CD4-positive, CD25-positive, alpha-beta regulatory T cell (primary cell): ENCODE measurements around the gene ARPC5. TPM values are rescaled to one million over a fixed set of nuclear protein-coding genes. Genes with fewer than 3 reads are reported as not detected.

ENCODE experiments used
- ATAC-seq, 2 donors: fragments of 150-1000 bp; cut with Tn5 transposase; one replicate each; pipeline ENCODE4 v1.10.0; 2021; ENCODE audit warnings: low read depth in 2 of 2, moderate number of reproducible peaks in 2 of 2, moderate library complexity in 1 of 2
- DNase-seq, 3 donors: peaks; one replicate each; pipeline versions ENCODE4 v3.0.0 to v3.0.0-alpha.2; 2012 to 2022; ENCODE audit warnings: mixed read lengths in 1 of 3
- H3K27ac ChIP-seq: one replicate; pipeline ENCODE4 v1.7.0; 2013; ENCODE audit warnings: mild to moderate bottlenecking, low read length; ENCODE audit not compliant: insufficient read depth, poor library complexity, severe bottlenecking
- H3K27me3 ChIP-seq: one replicate; pipeline ENCODE4 v1.7.0; 2013; ENCODE audit warnings: low read length; ENCODE audit not compliant: control insufficient read depth, insufficient read depth
- H3K36me3 ChIP-seq: one replicate; pipeline ENCODE4 v1.7.0; 2013; ENCODE audit warnings: mild to moderate bottlenecking, low read length, moderate library complexity; ENCODE audit not compliant: control insufficient read depth, insufficient read depth
- H3K4me1 ChIP-seq: 2 replicates; pipeline ENCODE4 v1.7.0; 2013; ENCODE audit warnings: mild to moderate bottlenecking, low read length; ENCODE audit not compliant: insufficient read depth, control insufficient read depth, poor library complexity, severe bottlenecking
- H3K4me3 ChIP-seq: one replicate; pipeline ENCODE4 v1.7.0; 2013; ENCODE audit warnings: low read depth, mild to moderate bottlenecking, low read length, moderate library complexity
- H3K9me3 ChIP-seq, 2 experiments: 1 replicate in 1 of 2; 2 replicates in 1 of 2; pipeline ENCODE4 v1.7.0; 2013; ENCODE audit warnings: low read length in 2 of 2, mild to moderate bottlenecking in 1 of 2, moderate library complexity in 1 of 2; ENCODE audit not compliant: control insufficient read depth in 2 of 2
- H3K27ac Mint-ChIP-seq, 3 donors: one replicate each; pipeline ENCODE4 v1.8.0; 2020 to 2022; ENCODE audit warnings: mild to moderate bottlenecking in 3 of 3, mixed read lengths in 3 of 3, moderate library complexity in 2 of 3
- H3K27me3 Mint-ChIP-seq: one replicate; pipeline ENCODE4 v1.8.0; 2022; ENCODE audit warnings: mild to moderate bottlenecking, mixed read lengths
- H3K36me3 Mint-ChIP-seq: one replicate; pipeline ENCODE4 v1.8.0; 2020; ENCODE audit warnings: mixed read lengths
- H3K4me1 Mint-ChIP-seq, 4 donors: one replicate each; pipeline ENCODE4 v1.8.0; 2020 to 2022; ENCODE audit warnings: mixed read lengths in 4 of 4, mild to moderate bottlenecking in 1 of 4
- H3K4me3 Mint-ChIP-seq, 4 donors: one replicate each; pipeline ENCODE4 v1.8.0; 2020 to 2022; ENCODE audit warnings: mild to moderate bottlenecking in 4 of 4, mixed read lengths in 4 of 4, moderate library complexity in 3 of 4
- H3K9me3 Mint-ChIP-seq, 7 donors: one replicate each; pipeline ENCODE4 v1.8.0; 2020 to 2022; ENCODE audit warnings: mixed read lengths in 7 of 7, mild to moderate bottlenecking in 3 of 7, moderate library complexity in 2 of 7
- polyA plus RNA-seq, 4 donors: library from polyadenylated mRNA; unstranded; fragments of 300-500 nt; fragmentation: Illumina TruSeq; gene quantifications; one replicate each; pipeline ENCODE4 v1.2.3, GENCODE V29; 2021
- total RNA-seq: library from RNA; stranded (reverse); gene quantifications from one replicate; pipeline ENCODE4 v1.2.3, GENCODE V29; 2022

Gene ARPC5
- total and polyA plus RNA-seq, 5 donors from 2014 or later: 76.3 to 541 (median 387) TPM

GRCh38 chr1:183584147-183584546 is 51.4 kb downstream of the ARPC5 start:
- Mint-ChIP-seq H3K27ac (no peak overlapping the region), H3K4me3 (no peak overlapping the region), H3K9me3 (peaks cover 0 to 2% (median 0%) of the 10 kb centered on the region in 7 donors), H3K27me3 (no peaks in the 10 kb centered on the region), H3K36me3 (no peaks in the 10 kb centered on the region), H3K4me1 (peaks cover 7 to 21% (median 14%) of the 10 kb centered on the region in 4 donors)
- Histone ChIP-seq H3K9me3 (no peaks in the 10 kb centered on the region), H3K27ac (no peak overlapping the region), H3K4me1 (peaks cover 9% of the 10 kb centered on the region), H3K27me3 (no peaks in the 10 kb centered on the region), H3K36me3 (no peaks in the 10 kb centered on the region), H3K4me3 (no peak overlapping the region)
- no peak for ATAC-seq
- no peak for DNase-seq

GRCh38 chr1:183583466-183583865 is 52.1 kb downstream of the ARPC5 start:
- Histone ChIP-seq H3K9me3 (no peaks in the 10 kb centered on the region), H3K27me3 (no peaks in the 10 kb centered on the region), H3K4me1 (peaks cover 3% of the 10 kb centered on the region), H3K4me3 (no peak overlapping the region), H3K36me3 (no peaks in the 10 kb centered on the region), H3K27ac (no peak overlapping the region)
- peaks cover 3 to 14% (median 11%) of the 10 kb centered on the region in 4 donors for H3K4me1 Mint-ChIP-seq
- H3K36me3 Mint-ChIP-seq: no peaks in the 10 kb centered on the region
- no peaks in the 10 kb centered on the region for H3K27me3 Mint-ChIP-seq
- peak overlapping the region in 1 of 4 donors; percentile 14 for H3K4me3 Mint-ChIP-seq
- peaks cover 0 to 2% (median 0%) of the 10 kb centered on the region in 7 donors for H3K9me3 Mint-ChIP-seq
- ATAC-seq (peak in 1 of 2 donors; percentile 18), DNase-seq (no peak)
- H3K27ac Mint-ChIP-seq: peak overlapping the region in 1 of 3 donors; percentile 66

- H3K27me3 ChIP-seq: no peaks in the 10 kb centered on the region
- Mint-ChIP-seq H3K27me3 (no peaks in the 10 kb centered on the region), H3K36me3 (no peaks in the 10 kb centered on the region), H3K4me3 (no peak overlapping the region), H3K9me3 (peaks cover 0 to 2% (median 0%) of the 10 kb centered on the region in 7 donors), H3K27ac (peak overlapping the region in 1 of 3 donors; percentile 77), H3K4me1 (peaks cover 3 to 11% (median 7%) of the 10 kb centered on the region in 4 donors)
- no peak for DNase-seq
- no peak overlapping the region for H3K4me3 ChIP-seq
- H3K36me3 ChIP-seq: no peaks in the 10 kb centered on the region
- no peaks in the 10 kb centered on the region for H3K9me3 ChIP-seq
- peaks cover 2% of the 10 kb centered on the region for H3K4me1 ChIP-seq
- no peak for ATAC-seq
- H3K27ac ChIP-seq: no peak overlapping the region
These were observed 53.4 kb downstream of the ARPC5 start for GRCh38 chr1:183582021-183582713.

GRCh38 chr1:183580281-183580682 is 55.3 kb downstream of the ARPC5 start:
- no peaks in the 10 kb centered on the region for H3K36me3 Mint-ChIP-seq
- ATAC-seq (peak; percentile 37 to 42), DNase-seq (peak in 1 of 3 donors; percentile 87)
- no peaks in the 10 kb centered on the region for H3K27me3 ChIP-seq
- H3K9me3 ChIP-seq: no peaks in the 10 kb centered on the region
- H3K27ac Mint-ChIP-seq: peak overlapping the region; percentile 51 to 78 (median 62)
- H3K4me3 Mint-ChIP-seq: peak overlapping the region in 3 of 4 donors; percentile 71 to 91 (median 74)
- H3K4me1 Mint-ChIP-seq: peaks cover 4 to 11% (median 7%) of the 10 kb centered on the region in 4 donors
- H3K36me3 ChIP-seq: no peaks in the 10 kb centered on the region
- no peaks in the 10 kb centered on the region for H3K27me3 Mint-ChIP-seq
- H3K4me1 ChIP-seq: peaks cover 2% of the 10 kb centered on the region
- peaks cover 0 to 2% (median 0%) of the 10 kb centered on the region in 7 donors for H3K9me3 Mint-ChIP-seq
- no peak overlapping the region for H3K27ac ChIP-seq
- H3K4me3 ChIP-seq: peak overlapping the region; percentile 42

GRCh38 chr1:183578856-183579255 is 56.7 kb downstream of the ARPC5 start:
- no peaks in the 10 kb centered on the region for H3K36me3 Mint-ChIP-seq
- no peaks in the 10 kb centered on the region for H3K36me3 ChIP-seq
- H3K4me1 Mint-ChIP-seq: peaks cover 0 to 7% (median 3%) of the 10 kb centered on the region in 4 donors
- no peak overlapping the region for H3K27ac ChIP-seq
- ATAC-seq (no peak), DNase-seq (no peak)
- H3K4me1 ChIP-seq: peaks cover 2% of the 10 kb centered on the region
- H3K4me3 ChIP-seq: no peak overlapping the region
- no peaks in the 10 kb centered on the region for H3K9me3 ChIP-seq
- peak overlapping the region in 1 of 3 donors; percentile 60 for H3K27ac Mint-ChIP-seq
- no peaks in the 10 kb centered on the region for H3K27me3 Mint-ChIP-seq
- H3K27me3 ChIP-seq: no peaks in the 10 kb centered on the region
- no peak overlapping the region for H3K4me3 Mint-ChIP-seq
- H3K9me3 Mint-ChIP-seq: no peaks in the 10 kb centered on the region

GRCh38 chr1:183577897-183578465 is 57.6 kb downstream of the ARPC5 start:
- Mint-ChIP-seq H3K4me3 (no peak overlapping the region), H3K4me1 (peaks cover 0 to 7% (median 3%) of the 10 kb centered on the region in 4 donors), H3K27ac (no peak overlapping the region), H3K36me3 (no peaks in the 10 kb centered on the region), H3K9me3 (no peaks in the 10 kb centered on the region), H3K27me3 (no peaks in the 10 kb centered on the region)
- Histone ChIP-seq H3K36me3 (no peaks in the 10 kb centered on the region), H3K27ac (no peak overlapping the region), H3K4me3 (no peak overlapping the region), H3K4me1 (peaks cover 2% of the 10 kb centered on the region), H3K9me3 (no peaks in the 10 kb centered on the region), H3K27me3 (no peaks in the 10 kb centered on the region)
- ATAC-seq: no peak
- DNase-seq: no peak

GRCh38 chr1:183576537-183576936 is 59.0 kb downstream of the ARPC5 start:
- Mint-ChIP-seq H3K4me1 (peaks cover 0 to 7% (median 3%) of the 10 kb centered on the region in 4 donors), H3K27ac (no peak overlapping the region), H3K27me3 (no peaks in the 10 kb centered on the region), H3K4me3 (no peak overlapping the region), H3K9me3 (no peaks in the 10 kb centered on the region), H3K36me3 (no peaks in the 10 kb centered on the region)
- no peak overlapping the region for H3K27ac ChIP-seq
- H3K27me3 ChIP-seq: no peaks in the 10 kb centered on the region
- H3K36me3 ChIP-seq: no peaks in the 10 kb centered on the region
- H3K4me3 ChIP-seq: no peak overlapping the region
- no peaks in the 10 kb centered on the region for H3K9me3 ChIP-seq
- H3K4me1 ChIP-seq: peaks cover 2% of the 10 kb centered on the region
- no peak for ATAC-seq
- no peak for DNase-seq
